Transverse colon (tissue), 4 donors: Measurements from ENCODE around the gene GSPT2.
"Not testable (repeated sequence)": the region's sequence is repeated elsewhere in the genome, so short reads cannot be mapped to it uniquely, and the experiment has no call there.

Source experiments
- EP300 ChIP-seq: sonication (generic); formaldehyde crosslinking; IDR thresholded peaks from one replicate; pipeline ENCODE4 v1.6.1; 2017; ENCODE audit warnings: antibody characterized with exemption, low read depth
- POLR2A ChIP-seq: fragments of 450-650 bp; IDR thresholded peaks from one replicate; pipeline ENCODE4 v1.6.1; 2016; ENCODE audit warnings: antibody characterized with exemption, mild to moderate bottlenecking, moderate library complexity
- POLR2AphosphoS5 ChIP-seq, 3 donors: sonication (generic); formaldehyde crosslinking; IDR thresholded peaks; one replicate each; pipeline ENCODE4 v1.6.1; 2016; ENCODE audit warnings: antibody characterized with exemption in 3 of 3
- TF ChIP-seq, protein P1 (sequence below), 5 experiments: fragments of 200-600 bp in 3 of 5; fragments of 450-650 bp in 2 of 5; sonication (generic) in 3 of 5; IDR thresholded peaks; 1 replicate in 2 of 5; 2 replicates in 3 of 5; pipeline ENCODE4 v1.5.1; 2016 to 2017; ENCODE audit warnings: antibody characterized with exemption in 5 of 5, inconsistent platforms in 3 of 5, mild to moderate bottlenecking in 2 of 5, moderate library complexity in 1 of 5

GRCh38 chrX:51712943-51713647, 30.1 kb upstream of the GSPT2 start:
- TF ChIP-seq EP300; POLR2A; POLR2AphosphoS5 (IDR thresholded peaks at IDR 0.05): not testable (repeated sequence)
- TF ChIP-seq, protein P1, sequence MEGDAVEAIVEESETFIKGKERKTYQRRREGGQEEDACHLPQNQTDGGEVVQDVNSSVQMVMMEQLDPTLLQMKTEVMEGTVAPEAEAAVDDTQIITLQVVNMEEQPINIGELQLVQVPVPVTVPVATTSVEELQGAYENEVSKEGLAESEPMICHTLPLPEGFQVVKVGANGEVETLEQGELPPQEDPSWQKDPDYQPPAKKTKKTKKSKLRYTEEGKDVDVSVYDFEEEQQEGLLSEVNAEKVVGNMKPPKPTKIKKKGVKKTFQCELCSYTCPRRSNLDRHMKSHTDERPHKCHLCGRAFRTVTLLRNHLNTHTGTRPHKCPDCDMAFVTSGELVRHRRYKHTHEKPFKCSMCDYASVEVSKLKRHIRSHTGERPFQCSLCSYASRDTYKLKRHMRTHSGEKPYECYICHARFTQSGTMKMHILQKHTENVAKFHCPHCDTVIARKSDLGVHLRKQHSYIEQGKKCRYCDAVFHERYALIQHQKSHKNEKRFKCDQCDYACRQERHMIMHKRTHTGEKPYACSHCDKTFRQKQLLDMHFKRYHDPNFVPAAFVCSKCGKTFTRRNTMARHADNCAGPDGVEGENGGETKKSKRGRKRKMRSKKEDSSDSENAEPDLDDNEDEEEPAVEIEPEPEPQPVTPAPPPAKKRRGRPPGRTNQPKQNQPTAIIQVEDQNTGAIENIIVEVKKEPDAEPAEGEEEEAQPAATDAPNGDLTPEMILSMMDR (IDR thresholded peaks at IDR 0.05) = not testable (repeated sequence)
